DMS53 (cell line): ENCODE data around the gene CHIT1.

Experiments used
- DNase-seq: peaks from one replicate; lab custom pipeline; 2025; lab: John Stamatoyannopoulos, UW

Gene CHIT1

DNA sequence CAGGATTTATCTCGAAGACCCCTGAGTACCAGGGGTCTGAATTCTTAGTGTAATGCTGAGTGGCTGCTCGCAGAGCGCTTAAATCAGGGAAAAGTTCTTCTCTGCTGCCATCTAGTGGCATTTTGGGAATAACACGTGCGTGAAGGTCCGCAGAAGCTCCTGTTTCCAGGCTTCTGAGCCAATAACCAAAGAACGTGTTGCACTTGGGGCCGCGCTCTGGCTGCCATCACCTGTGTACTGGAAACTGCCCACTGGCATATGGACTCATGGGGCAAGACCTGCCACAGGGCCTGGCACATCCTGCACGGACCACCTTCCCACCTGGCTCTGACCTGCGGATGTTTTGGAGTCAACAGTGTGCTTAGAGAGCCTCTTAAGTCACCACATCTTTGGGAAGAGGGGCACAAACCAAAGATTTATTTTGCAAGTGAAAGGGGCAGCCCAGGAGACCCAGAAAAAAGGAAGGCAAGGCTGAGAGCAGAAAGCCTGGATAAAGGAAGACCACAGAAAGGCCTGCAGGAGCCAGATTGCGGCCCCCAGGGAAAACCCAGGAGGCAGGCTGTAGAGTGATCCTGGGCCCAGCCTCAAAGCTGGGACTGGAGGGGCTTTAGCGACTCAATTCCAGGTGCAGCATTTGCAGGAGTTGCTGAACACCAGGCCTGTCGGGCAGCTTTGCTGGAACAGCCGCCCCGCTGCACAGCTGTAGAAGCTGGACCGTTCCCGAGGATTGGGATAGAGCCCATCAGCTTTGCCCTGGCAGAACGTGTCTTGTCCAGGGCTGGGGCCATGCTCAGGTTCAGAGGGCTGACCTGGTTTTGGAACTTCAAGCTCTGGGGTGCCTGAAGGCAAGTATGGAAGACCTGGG is 13.0 kb downstream of the CHIT1 start:
- peak; percentile 83 for DNase-seq

DNA sequence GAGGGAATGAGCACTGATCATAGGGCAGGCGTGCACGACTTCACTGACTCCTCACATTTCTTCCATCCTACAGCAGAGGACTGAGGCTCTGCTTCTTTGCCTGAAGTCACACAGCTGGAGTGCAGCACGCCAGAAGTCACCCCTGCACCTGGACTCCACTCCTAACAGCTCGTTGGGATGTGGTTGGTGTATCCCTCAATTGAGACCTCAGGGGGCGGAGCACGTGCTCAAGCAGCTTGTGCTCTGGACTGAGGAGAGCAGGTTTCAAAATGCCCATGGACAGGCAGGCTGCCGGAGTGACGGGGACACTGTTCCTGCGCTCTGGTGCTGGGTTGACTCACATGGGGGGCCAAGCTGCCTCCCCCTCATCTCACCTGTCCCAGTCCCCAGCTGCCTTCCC is 13.9 kb downstream of the CHIT1 start:
- DNase-seq, result peak; percentile 41

DNA sequence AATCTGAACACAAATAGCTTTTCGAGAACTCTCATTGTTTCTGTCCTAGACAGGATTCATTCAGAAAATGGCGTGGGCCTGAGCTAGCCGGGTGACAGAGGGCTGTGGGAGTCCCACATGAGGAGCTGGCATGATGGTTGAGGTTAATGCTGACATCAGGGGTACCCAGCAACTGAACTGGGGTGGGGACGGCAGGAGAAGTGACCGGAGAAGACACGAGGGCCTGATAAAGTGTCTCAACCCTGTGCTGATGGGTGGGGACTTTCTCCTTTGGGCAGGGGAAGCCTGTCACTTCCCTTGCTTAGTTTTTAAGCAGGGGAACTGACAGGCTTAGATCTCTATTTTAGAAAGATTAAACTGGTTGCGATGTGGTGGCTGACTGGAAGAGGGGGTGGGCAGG is 14.6 kb downstream of the CHIT1 start:
- DNase-seq, result no peak

DNA sequence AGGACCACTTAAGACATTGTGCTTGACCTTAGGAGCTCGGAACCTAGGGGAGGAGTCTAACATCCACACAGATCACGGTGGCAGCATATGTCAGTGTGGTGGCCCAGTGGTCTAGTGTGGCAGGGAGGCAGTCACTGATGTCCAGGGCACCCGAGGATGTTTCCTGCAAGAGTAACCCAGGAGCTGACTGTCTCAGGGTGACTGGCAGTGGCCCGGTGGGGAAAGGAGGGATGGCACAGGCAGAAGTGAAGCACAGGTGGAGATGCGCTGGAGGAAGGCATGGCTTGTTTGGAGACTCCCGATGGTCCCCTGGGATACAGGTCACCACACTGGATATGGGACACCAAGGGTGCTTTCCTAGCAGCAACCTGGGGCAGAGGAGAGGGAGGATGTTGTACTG is 16.3 kb downstream of the CHIT1 start:
- no peak for DNase-seq

DNA sequence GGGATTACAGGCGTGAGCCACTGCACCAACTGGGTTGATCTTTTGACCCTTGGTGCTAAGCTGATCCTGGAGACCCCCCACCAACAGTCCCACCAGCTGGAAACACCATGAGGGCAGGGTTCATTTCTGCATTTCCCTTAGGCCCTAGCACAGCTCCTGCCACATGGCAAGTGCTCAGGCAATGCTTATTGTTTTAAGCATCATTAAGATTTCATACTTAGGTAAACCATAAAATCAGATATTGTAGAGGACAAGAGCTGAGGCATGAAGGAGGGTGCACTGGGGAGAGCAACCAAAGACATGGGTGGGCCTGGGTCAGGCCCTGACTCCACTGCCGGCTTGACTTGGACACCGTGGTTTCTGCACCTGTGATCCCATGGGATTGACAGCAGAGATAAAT is 17.7 kb downstream of the CHIT1 start:
- DNase-seq, result no peak

DNA sequence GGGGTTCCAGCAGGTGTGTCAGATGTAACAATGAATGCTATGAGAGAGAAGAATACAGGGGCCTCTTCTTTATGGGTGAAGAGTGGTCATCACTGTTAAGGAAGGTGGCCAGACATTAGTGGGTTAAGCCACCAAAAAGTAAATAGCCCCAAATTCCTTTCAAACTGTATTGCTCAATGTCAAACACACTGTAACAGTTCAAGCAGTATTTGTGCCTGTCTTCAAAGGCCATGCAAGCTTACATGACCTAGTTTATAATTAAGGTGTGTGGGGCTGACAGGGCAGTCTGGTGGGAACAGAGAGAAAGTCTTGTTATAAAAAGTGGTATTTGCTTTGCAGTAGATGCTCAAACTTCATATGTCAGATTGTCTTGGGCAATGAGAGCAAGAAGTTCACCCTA is 18.5 kb downstream of the CHIT1 start:
- DNase-seq, result no peak

DNA sequence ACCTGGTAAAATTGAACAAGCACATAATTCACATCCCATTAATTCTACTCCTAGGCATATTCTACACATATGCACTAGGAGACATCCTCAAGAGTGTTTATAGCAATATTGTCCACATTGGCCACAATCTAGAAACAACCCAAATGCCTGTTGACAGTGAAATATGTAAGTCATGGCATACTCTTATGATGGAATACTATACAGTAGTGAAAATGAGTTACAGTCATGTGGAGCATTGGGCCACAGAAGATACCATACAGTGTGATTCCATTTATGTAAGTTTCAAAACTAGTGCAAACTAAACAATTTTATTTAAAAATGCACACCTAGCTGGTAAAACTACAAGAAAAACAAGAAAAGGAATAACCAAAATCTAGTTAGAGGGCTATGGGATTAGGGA is 19.1 kb downstream of the CHIT1 start:
- DNase-seq, result no peak

DNA sequence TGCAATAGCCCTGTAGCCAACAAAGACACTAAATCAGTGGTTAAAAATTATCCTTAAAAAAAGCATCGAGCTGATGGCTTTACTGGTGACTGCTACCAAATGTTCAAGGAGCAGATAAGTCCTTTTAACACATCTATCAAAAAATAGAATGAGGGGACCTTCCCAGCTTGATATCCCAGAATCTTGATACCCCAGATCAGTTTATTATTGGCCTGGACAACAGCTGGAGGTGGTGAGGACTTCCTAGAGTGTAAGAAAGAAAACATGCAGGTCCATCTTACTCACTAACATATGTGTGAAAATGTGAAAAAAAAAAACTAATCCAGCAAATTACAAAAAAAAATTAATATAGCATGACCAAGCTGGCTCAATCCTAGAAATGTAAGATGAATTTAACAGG is 21.3 kb downstream of the CHIT1 start:
- no peak for DNase-seq

DNA sequence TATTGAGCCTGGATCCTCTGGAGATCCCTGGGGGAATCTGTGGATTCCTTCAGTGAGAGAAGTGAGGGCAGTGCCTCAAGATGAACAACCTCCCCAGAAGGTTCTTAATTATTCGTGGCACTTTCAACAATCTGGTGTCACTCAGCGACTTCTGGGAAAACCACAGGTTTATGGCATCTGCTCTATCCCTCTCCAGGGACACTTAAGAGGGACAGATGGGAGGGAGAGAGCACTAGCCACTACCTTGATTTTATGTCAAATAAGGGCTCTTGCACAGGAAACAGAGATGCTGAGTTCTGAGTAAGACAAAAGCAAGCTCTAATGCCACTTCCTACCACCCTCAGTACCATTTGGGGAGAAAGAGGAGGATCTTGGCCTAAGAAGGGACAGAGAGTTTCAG is 21.7 kb downstream of the CHIT1 start:
- no peak for DNase-seq

DNA sequence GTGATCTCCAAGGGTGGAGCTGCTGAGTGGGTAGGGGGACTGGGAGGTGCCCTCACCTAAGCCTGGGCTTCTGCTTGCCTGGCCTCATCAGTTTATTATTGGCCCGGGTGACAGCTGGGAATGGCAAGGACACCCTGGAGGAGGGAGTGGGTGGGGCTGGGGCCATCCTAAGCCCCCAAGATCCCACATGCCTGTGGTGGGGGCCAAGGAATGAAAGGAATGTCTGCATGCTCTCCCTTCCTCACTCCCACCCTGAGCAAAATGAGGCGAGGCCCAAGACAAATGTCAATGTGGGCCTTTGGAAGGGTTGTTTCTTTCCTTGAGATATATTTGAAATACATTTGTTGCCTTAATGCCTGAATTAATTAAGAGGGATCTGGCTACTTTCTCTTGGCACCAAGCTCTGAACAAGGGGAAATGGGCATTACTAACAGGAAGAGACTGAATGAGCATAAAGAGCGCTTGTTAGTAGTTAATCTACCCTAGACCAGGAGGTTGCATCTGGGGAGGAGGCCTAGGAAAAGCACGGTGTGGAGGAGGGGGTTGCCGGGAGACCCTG is 23.3 kb downstream of the CHIT1 start:
- no peak for DNase-seq

DNA sequence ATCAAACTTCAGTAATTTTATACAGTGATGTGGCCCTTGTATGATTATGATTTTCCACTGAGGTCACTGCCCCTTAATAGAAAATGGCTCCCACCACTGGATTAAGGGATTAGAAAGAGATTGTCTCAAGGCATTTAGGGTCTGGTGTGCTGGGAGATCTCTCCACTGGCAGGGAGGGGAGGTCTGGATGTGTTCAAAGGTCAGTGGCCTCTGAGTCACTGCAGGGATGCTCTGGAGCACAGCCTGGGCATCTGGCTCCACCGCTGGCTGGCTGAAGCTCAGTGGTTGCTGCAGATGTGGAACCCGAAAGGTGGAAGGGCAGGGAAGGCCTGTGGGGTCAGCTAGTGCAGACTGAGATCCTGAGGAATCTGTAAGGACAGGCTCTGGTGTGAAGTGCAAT is 24.7 kb downstream of the CHIT1 start:
- DNase-seq, result no peak

DNA sequence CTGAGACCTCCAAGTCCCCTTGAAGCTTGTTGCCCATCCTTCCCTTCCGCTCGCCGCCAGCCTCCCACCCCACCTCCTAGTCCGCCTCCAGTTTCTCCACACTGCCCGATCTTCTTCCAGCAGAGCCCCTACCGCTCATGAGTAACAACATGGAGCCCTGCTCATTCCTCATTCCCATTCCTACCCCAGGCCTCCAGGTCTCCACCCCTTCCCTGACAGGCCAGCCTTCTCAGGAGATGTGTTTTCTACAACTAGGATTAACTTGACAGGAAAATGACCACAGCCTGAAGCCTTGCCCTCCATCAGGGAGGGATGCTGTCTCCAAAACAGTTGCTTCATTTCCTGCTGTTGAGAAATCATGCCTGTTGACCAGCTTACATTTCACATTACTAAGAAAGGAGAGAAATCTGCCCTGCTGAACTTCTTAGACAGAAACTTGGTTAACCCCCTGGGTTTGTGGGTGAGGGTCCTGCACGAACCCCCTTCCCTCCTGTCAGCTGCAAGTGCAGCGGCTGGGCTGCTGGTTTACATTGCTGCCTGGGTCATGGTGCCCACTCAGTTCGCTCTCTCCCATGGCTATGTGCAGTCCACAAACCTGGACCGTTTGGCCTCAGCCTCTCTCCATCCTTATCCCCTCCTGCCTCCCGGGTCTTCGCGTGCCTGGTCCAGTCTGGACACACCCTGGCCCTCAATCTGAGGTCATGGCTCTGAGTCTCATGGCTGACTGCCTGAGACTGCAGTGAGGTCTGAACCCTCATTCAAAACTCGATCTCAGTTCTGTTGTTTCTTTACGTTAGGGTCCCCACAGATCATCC is 26.8 kb downstream of the CHIT1 start:
- DNase-seq, result no peak

DNA sequence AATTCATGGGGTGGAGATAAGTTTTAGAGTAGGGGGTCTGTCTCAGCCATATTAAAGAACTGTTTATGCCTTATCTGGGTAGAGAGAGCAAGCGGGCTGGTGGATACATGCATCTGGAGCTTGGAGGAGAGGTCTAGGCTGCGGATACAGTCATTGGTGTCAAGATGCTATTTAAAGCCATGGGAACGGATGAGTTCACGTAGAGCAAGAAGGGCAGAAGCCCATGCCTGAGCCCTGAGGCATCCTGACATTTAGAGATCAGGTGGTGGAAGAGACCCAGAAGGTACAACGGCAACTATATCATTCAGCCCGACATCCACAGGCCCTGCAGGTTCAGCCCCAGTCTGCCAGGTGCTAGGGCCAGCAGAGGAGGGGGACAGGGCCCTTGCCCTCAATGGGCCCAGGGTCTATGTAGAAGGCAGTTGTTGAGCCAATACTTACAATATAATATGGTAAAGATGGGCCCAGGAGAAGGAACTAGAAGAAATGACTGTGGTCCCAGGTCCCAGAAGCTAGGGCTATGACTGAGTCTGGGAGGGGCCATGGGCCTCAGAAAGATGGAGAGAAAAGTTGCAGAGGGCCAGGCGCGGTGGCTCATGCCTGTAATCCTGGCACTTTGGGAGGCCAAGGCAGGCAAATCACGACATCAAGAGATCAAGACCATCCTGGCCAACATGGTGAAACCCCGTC is 27.8 kb downstream of the CHIT1 start:
- no peak for DNase-seq

DNA sequence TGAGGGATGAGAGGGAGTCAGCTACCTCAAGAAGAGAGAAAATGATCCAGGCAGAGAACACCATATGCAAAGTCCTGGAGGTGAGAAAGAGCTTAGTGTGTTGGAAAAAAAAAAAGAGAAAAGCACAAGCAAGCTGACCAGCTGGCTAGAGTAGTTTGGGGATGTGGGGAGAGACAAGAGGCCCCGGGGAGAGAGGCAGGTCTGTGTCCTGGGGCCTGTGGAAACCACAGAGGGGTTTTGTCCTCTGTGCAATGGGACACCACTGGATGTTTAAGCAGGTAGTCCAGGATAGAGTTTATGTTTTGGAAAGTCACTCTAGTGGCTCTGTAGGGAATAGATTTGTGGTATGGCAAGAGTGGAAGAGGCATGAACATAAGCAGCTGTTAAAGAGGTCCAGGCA is 28.6 kb downstream of the CHIT1 start:
- DNase-seq, result no peak

DNA sequence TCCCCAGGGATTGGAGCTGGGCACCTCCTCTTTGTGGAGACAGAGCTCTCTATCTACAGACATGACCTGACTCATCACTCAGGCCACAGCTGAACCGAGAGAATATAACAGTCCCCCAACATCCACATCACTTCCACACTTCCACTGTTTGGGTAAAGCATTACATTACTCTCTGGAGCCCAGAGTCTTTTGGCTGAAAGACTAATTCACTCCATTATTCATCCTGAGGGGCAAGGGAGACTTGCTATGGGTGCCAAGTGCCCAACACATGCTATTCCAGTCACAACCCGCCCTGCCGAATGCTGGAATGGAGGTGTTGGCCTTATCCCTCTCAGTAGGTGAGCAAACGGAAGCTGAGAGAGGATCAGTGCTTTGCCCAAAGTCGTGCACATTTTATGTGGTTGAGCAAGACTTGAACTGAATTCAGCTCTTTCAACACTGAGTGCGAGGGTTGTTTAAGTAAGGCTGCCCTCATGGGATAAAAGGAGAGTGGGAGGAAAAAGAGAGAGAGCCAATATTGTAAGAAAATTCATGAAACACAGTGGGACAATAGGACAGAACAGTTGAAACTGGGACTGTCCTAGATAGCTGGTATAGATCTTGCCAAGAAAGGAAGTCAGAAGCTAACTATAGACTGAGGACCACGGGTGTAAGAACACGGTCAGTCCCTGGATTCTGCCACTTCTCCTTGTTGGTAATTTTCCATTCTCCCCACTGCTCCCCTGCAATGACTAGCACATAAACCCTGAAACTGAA is 29.5 kb downstream of the CHIT1 start:
- no peak for DNase-seq

DNA sequence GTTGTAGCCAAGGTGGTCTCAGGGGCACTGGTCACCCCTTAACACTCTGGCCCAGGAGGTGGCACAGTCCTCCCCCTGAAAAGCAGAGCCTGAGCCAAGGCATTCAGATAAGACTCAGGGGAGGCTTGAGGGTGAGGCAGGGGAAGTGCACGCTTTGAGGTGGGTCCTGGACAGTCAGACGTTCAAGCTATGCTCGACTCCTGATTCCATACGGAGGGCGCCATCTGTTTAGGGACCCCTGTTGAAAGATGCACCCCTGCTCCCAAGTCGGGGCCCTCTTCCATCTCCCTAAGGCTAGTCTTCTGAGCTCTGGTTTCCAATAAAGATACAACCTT is 30.0 kb downstream of the CHIT1 start:
- DNase-seq, result no peak

DNA sequence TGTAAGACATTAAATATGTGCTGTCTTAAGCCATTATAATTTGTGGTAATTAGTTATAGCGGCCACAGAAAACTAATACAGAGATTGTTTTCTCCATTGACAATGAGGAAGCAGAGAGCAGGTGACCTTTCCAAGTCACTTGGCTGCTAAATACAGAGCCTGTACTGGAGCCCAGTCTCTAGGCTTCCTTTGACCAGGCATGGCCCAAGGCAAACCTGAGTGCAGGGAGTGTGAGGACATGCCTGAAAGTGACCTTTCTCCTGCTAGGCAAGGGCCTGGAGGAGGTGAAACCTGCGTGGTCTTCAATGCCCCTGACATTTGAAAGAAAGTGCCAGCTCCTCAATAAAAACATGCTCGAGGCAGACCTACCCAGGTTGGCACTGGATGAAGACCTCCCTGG is 30.5 kb downstream of the CHIT1 start:
- no peak for DNase-seq

DNA sequence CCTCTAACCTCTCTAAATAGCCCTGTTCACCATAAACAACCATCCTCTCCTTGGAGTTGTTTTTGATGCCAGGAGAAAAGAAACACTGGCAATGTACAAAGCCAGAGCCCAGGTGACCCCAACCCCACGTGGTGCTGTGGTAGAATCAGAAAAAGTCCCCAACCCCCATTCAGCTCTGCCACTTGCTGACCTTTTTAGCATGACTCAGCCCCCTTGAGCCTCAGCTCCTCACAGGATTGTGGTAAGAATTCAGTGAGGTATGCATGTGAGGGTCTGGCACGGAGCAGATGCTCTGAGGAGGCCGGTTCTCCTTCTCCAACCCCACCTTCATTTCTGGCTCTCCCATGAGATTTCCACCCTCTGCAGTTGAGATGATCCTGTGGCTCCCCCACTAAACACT is 31.8 kb downstream of the CHIT1 start:
- peak; percentile 17 for DNase-seq

DNA sequence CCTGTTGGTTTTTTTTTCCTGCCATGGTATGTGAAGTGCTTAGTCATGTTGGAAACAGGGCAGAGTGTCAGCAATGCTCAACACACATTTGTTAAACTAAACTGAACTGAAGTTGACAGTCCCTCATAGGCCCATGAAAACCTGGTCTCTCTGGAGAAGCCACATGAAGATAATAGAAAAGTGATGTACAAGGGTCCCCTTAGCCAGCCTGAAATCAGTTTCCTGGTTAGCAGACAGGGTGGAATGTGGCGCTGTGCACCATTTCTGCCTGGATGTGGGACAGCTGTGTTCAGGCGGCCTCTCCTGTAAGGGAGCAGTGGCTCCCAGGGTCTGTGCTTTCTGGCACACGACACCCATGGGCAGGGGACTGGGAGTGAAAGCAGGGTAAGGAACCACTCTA is 33.1 kb downstream of the CHIT1 start:
- no peak for DNase-seq

DNA sequence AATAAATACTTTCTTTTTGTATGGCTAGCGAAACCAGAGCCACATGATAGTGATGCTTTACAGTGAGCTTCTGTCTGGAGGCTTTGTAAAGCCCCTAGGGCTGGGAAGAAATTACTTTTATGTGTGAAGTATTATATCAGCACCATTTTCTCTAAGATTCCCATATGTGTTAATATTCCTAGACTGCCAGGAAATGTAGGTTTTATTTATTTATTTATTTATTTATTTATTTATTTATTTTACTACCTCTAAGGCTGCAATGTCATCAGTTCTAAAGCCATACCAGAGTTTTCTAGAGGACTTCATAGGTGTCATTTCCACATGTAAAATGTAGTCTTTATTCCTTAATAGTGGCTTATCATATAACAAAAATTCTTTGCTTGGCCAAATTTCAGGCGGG is 38.5 kb downstream of the CHIT1 start:
- DNase-seq, result no peak

DNA sequence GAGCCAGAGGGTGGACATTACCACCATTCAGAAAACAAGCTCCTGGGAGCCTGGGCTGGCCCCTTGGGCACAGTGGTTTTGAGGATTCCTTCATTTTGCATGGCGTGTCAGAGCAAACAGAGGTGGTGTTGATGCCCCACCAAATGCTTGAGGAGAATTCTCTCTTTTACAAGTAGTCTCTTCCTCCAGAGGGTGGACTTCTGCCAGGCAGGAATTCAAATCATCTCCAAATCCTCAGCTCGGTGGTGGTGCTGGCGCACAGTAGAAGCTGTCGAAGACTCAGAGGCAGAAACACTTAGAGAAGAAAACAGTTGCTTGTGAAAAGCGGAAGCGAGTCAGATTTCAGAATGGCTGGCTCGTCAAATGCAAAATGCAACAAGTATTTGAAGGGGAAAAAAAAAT is 39.5 kb downstream of the CHIT1 start:
- DNase-seq, result peak; percentile 30

DNA sequence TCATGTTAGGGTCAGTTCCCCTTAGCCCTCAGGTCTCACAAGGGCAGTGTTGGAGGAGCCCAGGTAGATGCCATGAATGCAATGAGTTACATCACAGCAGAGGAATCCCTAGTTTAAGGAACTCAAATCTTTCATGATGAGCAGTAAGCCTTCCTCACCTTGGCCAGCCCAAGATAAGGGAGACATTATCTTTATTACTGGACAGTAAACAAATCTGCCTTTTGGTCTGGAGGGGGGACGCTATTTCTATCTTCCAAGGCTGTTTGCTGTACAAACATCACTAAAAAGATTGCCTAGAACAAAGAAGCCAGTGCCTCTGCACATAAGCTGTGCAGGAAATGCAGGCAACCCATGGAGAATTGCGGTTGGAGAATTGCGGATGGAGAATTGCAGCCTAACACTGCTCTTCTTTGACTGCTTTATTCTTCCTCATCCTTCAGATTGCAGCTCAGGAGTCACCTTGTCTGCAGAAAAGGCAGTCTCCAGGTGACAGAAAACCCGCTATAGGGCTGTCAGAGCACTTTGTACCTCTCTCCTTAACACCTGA is 40.7 kb downstream of the CHIT1 start:
- DNase-seq, result no peak
